GM12874 (cell line): ENCODE measurements around the gene MNAT1.

ENCODE experiments used
- TF ChIP-seq, protein P1 (sequence below): IDR thresholded peaks from 2 replicates; pipeline ENCODE4 v1.5.1; 2011; ENCODE audit warnings: low read depth, mild to moderate bottlenecking, control low read depth, low read length, moderate library complexity; ENCODE audit not compliant: insufficient read depth

Gene MNAT1

DNA sequence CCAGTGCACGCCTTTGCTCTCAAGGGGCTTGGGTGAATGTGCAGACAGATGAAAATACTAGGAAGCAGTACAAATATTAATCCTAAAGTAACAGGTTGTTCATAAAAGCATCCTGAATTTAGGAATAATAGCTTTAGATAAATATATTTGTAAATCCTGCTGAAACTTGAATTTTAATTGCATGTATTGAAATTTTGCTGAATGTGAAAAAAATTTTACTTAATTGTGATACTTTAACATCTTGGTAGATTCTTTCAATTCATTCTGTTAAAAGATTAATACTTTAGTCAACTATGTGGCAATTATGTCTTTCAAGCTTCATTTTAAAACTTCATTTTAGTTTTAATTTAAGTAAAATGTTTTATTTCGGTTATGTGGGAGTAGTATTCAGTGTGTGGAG, 251.9 kb downstream of the MNAT1 start:
- TF ChIP-seq, protein P1, sequence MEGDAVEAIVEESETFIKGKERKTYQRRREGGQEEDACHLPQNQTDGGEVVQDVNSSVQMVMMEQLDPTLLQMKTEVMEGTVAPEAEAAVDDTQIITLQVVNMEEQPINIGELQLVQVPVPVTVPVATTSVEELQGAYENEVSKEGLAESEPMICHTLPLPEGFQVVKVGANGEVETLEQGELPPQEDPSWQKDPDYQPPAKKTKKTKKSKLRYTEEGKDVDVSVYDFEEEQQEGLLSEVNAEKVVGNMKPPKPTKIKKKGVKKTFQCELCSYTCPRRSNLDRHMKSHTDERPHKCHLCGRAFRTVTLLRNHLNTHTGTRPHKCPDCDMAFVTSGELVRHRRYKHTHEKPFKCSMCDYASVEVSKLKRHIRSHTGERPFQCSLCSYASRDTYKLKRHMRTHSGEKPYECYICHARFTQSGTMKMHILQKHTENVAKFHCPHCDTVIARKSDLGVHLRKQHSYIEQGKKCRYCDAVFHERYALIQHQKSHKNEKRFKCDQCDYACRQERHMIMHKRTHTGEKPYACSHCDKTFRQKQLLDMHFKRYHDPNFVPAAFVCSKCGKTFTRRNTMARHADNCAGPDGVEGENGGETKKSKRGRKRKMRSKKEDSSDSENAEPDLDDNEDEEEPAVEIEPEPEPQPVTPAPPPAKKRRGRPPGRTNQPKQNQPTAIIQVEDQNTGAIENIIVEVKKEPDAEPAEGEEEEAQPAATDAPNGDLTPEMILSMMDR, result no peak

DNA sequence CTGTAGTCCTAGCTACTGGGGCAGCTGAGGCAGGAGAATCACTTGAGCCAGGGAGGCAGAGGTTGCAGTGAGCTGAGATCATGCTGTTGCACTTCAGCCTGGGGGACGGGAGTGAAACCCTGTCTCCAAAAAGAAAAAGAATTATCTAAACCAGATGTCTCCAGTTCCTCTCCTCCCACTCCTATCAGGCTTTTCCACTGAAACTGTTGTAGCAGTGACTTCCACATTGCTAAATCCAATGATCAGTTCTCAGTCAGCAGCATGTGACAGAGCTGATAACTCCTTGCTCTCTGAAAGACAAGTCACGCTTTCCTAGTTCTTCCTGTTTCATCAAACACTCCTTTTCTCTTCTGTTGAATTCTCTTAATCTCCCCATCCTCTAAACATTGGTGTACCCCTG, 255.0 kb downstream of the MNAT1 start:
- TF ChIP-seq, protein P1, result no peak

DNA sequence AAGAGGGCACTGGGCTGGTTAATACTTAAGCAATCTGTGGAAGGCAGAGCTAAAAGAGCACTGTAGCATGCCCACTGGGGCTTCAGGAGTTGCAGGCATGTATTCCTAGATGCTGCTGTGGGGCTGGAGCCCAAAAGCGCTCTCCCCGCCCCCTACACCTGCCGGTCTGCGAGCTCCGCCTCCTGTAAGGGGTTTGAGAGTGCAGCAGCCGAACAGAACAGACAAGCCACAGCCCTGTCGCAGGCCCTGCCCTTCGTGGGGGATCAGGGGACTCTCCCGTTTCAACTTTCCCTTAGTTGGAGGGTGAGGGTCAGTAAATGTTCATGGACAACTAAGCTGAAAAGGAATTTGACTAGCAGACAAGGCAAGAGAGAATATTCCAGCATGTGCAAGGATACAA, 264.1 kb downstream of the MNAT1 start:
- TF ChIP-seq, protein P1, result no peak

- TF ChIP-seq, protein P1, result no peak
Measured at GRCh38 chr14:60999536-60999935, 265.0 kb downstream of the MNAT1 start.

DNA sequence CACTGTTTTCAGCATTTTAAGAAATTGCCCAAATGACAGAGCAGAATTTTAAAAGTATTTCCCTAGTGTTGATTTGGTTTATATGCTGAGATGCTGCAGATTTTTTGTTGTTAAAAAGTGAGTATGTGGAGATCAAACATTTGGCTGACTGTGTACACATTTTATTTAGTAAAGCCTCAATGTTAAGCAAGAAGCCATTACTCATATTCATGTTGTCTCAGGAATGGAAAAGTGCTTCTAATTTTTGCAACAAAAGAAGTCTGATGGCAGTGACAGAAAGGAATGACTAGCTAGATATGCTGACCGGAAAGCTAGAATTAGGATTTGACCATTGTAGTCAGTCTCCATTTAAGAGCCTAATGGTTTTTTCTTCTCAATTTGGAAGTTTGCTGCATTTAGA, 269.0 kb downstream of the MNAT1 start:
- TF ChIP-seq, protein P1, result no peak

- TF ChIP-seq, protein P1, result no peak
Measured at GRCh38 chr14:61019537-61019936, 285.0 kb downstream of the MNAT1 start.
